ENCODE measurements around the gene DNHD1. TPM values are rescaled to one million over a fixed set of nuclear protein-coding genes. Genes with fewer than 3 reads are reported as not detected.

Gene DNHD1
- total RNA-seq, 1 donor from 2014 or later, result 20.0 TPM

GRCh38 chr11:6544921-6545850, 48.1 kb downstream of the DNHD1 start:
- Mint-ChIP-seq H3K9me3 (no peaks in the 10 kb centered on the region), H3K27ac (no peak overlapping the region), H3K27me3 (ENCODE audit: insufficient read depth) (no peaks in the 10 kb centered on the region), H3K4me1 (ENCODE audit: low read depth) (peaks cover 26% of the 10 kb centered on the region), H3K36me3 (ENCODE audit: low read depth) (peaks cover 17% of the 10 kb centered on the region), H3K4me3 (no peak overlapping the region)
- intact Hi-C loops (cut with micrococcal nuclease), result no loop called here
- DNase-seq (ENCODE audit: low spot score), result no peak

GRCh38 chr11:6545917-6546605, 49.0 kb downstream of the DNHD1 start:
- DNase-seq (ENCODE audit: low spot score), result no peak
- Mint-ChIP-seq H3K4me3 (no peak overlapping the region), H3K27ac (no peak overlapping the region), H3K4me1 (ENCODE audit: low read depth) (peaks cover 19% of the 10 kb centered on the region), H3K27me3 (ENCODE audit: insufficient read depth) (no peaks in the 10 kb centered on the region), H3K36me3 (ENCODE audit: low read depth) (peaks cover 17% of the 10 kb centered on the region), H3K9me3 (no peaks in the 10 kb centered on the region)
- intact Hi-C loops (cut with micrococcal nuclease), result no loop called here

- intact Hi-C loops (cut with micrococcal nuclease), result no loop called here
- peaks cover 13% of the 10 kb centered on the region for H3K4me1 Mint-ChIP-seq (ENCODE audit: low read depth)
- no peaks in the 10 kb centered on the region for H3K27me3 Mint-ChIP-seq (ENCODE audit: insufficient read depth)
- no peak overlapping the region for H3K4me3 Mint-ChIP-seq
- no peak overlapping the region for H3K27ac Mint-ChIP-seq
- no peak for DNase-seq (ENCODE audit: low spot score)
- peaks cover 13% of the 10 kb centered on the region for H3K36me3 Mint-ChIP-seq (ENCODE audit: low read depth)
- no peaks in the 10 kb centered on the region for H3K9me3 Mint-ChIP-seq
Observed at GRCh38 chr11:6546735-6547134, 49.7 kb downstream of the DNHD1 start.

DNA sequence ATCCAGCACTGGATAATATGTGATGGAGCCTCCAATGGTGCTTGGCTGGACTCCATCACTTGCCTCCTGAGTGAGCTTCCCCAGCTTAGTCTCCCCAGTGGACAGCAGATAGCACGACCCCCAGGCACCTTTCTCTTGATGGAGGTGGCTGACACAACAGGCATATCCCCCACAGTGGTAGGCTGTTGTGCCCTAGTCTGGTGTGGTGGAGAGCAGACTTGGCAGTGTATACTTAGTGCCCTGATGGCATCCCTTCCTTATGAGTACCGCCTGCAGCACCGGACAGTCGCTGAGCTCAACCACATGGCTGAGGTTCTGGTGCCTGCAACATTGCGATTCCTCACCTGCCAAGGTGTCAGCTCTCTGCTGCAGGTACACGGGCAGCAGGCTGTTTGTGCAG, 50.1 kb downstream of the DNHD1 start:
- no peak overlapping the region for H3K27ac Mint-ChIP-seq
- no peaks in the 10 kb centered on the region for H3K27me3 Mint-ChIP-seq (ENCODE audit: insufficient read depth)
- peaks cover 13% of the 10 kb centered on the region for H3K36me3 Mint-ChIP-seq (ENCODE audit: low read depth)
- DNase-seq (ENCODE audit: low spot score), result no peak
- intact Hi-C loops (cut with micrococcal nuclease), result no loop called here
- H3K4me3 Mint-ChIP-seq, result no peak overlapping the region
- H3K9me3 Mint-ChIP-seq, result no peaks in the 10 kb centered on the region
- peaks cover 11% of the 10 kb centered on the region for H3K4me1 Mint-ChIP-seq (ENCODE audit: low read depth)

DNA sequence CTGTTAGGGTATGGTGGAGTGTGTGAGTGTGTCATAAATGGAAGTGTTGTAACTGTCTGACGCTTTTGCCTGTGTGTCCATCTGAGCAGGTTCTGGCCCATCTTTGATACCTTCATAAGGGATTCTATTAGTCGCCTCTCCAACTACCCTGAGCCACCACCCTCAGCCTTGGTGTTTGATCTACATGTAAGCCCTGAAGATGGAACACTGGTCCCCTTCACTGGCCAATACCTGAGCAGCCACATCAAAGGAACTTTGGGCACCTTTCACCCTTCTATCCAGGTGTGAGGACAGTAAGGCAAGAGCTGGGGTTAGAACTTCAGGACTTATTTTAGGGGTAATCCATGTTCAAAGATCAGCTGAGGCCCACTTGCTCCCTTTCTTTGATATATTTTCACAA, 51.0 kb downstream of the DNHD1 start:
- H3K27ac Mint-ChIP-seq, result no peak overlapping the region
- H3K36me3 Mint-ChIP-seq (ENCODE audit: low read depth), result peaks cover 7% of the 10 kb centered on the region
- DNase-seq (ENCODE audit: low spot score), result no peak
- H3K27me3 Mint-ChIP-seq (ENCODE audit: insufficient read depth), result no peaks in the 10 kb centered on the region
- intact Hi-C loops (cut with micrococcal nuclease), result no loop called here
- no peaks in the 10 kb centered on the region for H3K9me3 Mint-ChIP-seq
- H3K4me1 Mint-ChIP-seq (ENCODE audit: low read depth), result peaks cover 1% of the 10 kb centered on the region
- H3K4me3 Mint-ChIP-seq, result no peak overlapping the region

GRCh38 chr11:6548641-6549040, 51.6 kb downstream of the DNHD1 start:
- Mint-ChIP-seq H3K27me3 (ENCODE audit: insufficient read depth) (no peaks in the 10 kb centered on the region), H3K4me3 (no peak overlapping the region), H3K9me3 (no peaks in the 10 kb centered on the region), H3K36me3 (ENCODE audit: low read depth) (peaks cover 7% of the 10 kb centered on the region), H3K4me1 (ENCODE audit: low read depth) (no peaks in the 10 kb centered on the region), H3K27ac (no peak overlapping the region)
- intact Hi-C loops (cut with micrococcal nuclease), result no loop called here
- no peak for DNase-seq (ENCODE audit: low spot score)

GRCh38 chr11:6553634-6554033, 56.6 kb downstream of the DNHD1 start:
- intact Hi-C loops (cut with micrococcal nuclease), result no loop called here
- DNase-seq (ENCODE audit: low spot score), result no peak
- Mint-ChIP-seq H3K36me3 (ENCODE audit: low read depth) (no peaks in the 10 kb centered on the region), H3K4me3 (no peak overlapping the region), H3K4me1 (ENCODE audit: low read depth) (no peaks in the 10 kb centered on the region), H3K9me3 (no peaks in the 10 kb centered on the region), H3K27ac (no peak overlapping the region), H3K27me3 (ENCODE audit: insufficient read depth) (no peaks in the 10 kb centered on the region)

- no peak for DNase-seq (ENCODE audit: low spot score)
- H3K36me3 Mint-ChIP-seq (ENCODE audit: low read depth), result peaks cover 3% of the 10 kb centered on the region
- H3K27me3 Mint-ChIP-seq (ENCODE audit: insufficient read depth), result no peaks in the 10 kb centered on the region
- intact Hi-C loops (cut with micrococcal nuclease), result no loop called here
- H3K4me3 Mint-ChIP-seq, result no peak overlapping the region
- H3K27ac Mint-ChIP-seq, result no peak overlapping the region
- no peaks in the 10 kb centered on the region for H3K9me3 Mint-ChIP-seq
- H3K4me1 Mint-ChIP-seq (ENCODE audit: low read depth), result no peaks in the 10 kb centered on the region
Observed at GRCh38 chr11:6554828-6555706, 58.0 kb downstream of the DNHD1 start.

GRCh38 chr11:6556139-6556949, 59.3 kb downstream of the DNHD1 start:
- no peaks in the 10 kb centered on the region for H3K4me1 Mint-ChIP-seq (ENCODE audit: low read depth)
- no peaks in the 10 kb centered on the region for H3K9me3 Mint-ChIP-seq
- peaks cover 3% of the 10 kb centered on the region for H3K36me3 Mint-ChIP-seq (ENCODE audit: low read depth)
- H3K4me3 Mint-ChIP-seq, result no peak overlapping the region
- no peak overlapping the region for H3K27ac Mint-ChIP-seq
- no peak for DNase-seq (ENCODE audit: low spot score)
- no peaks in the 10 kb centered on the region for H3K27me3 Mint-ChIP-seq (ENCODE audit: insufficient read depth)
- intact Hi-C loops (cut with micrococcal nuclease), result no loop called here

GRCh38 chr11:6557063-6557462, 60.0 kb downstream of the DNHD1 start:
- no peak for DNase-seq (ENCODE audit: low spot score)
- H3K27ac Mint-ChIP-seq, result no peak overlapping the region
- H3K36me3 Mint-ChIP-seq (ENCODE audit: low read depth), result peaks cover 6% of the 10 kb centered on the region
- intact Hi-C loops (cut with micrococcal nuclease), result no loop called here
- no peaks in the 10 kb centered on the region for H3K9me3 Mint-ChIP-seq
- H3K4me1 Mint-ChIP-seq (ENCODE audit: low read depth), result no peaks in the 10 kb centered on the region
- H3K27me3 Mint-ChIP-seq (ENCODE audit: insufficient read depth), result no peaks in the 10 kb centered on the region
- no peak overlapping the region for H3K4me3 Mint-ChIP-seq

DNA sequence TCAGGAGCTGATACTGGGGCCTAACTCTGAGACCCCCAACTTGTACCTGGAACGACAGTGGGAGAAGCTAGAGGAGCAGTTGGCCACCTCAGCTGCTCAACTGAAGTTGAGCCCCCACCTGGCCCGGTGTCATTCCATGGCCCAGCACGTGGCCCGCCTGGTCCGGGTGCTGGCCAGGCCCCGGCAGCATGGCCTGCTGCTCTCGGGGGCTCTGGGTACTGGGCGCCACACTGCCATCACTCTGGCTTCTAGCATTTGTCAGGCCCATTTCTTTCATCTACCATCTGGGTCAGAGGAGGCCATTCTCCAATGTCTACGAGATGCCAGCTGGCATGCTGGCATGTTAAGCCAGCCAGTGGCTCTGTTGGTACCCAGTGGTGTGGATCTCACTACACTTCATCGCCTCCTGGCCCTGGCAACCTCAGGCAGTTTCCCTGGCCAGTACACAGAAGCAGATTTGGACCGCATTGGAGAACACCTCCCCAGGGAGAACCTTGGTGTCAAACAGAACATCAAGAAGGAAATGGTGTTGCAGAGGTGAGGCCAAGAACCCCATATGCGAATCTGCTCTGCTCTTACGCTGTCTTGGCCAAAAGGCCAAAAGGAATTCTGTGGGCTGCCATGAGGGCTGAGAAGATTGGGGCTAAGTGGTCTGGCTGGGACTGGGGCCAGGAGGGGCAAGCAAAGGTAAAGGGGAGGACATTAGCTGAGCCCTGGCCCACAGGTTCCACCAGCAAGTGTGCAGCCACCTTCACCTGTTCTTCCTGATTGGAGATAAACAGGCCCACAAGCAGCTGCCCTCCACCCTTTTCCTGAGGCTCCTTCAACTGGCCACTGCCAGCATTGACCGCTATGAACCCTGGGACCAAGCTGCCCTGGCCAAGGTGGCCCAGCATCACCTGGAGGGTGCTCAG, 60.9 kb downstream of the DNHD1 start:
- H3K27me3 Mint-ChIP-seq (ENCODE audit: insufficient read depth), result no peaks in the 10 kb centered on the region

More for the DNA sequence above, 60.9 kb downstream of the DNHD1 start:
- Mint-ChIP-seq H3K36me3 (ENCODE audit: low read depth) (peaks cover 8% of the 10 kb centered on the region), H3K9me3 (no peaks in the 10 kb centered on the region), H3K4me1 (ENCODE audit: low read depth) (no peaks in the 10 kb centered on the region), H3K4me3 (no peak overlapping the region), H3K27ac (no peak overlapping the region)
- no peak for DNase-seq (ENCODE audit: low spot score)
- intact Hi-C loops (cut with micrococcal nuclease), result no loop called here

Data from activated T-helper 1 cell treated with anti-CD3 and anti-CD28 coated beads, Interleukin-12 subunit alpha, Interleukin-12 subunit beta, Interleukin-2, Interleukin-4 antibody, amounts not matched to agents 30 ng/mL and 10 ng/mL and 1 ng/mL, durations not matched to agents 14 hours and 24 hours and 36 hours (primary cell).